Tibial nerve (tissue), 4 donors: Measurements from ENCODE around the gene PANX2. TPM values are rescaled to one million over a fixed set of nuclear protein-coding genes. Genes with fewer than 3 reads are reported as not detected.
"Not testable (repeated sequence)": the region's sequence is repeated elsewhere in the genome, so short reads cannot be mapped to it uniquely, and the experiment has no call there.

ENCODE experiments used
- DNase-seq, 2 donors: peaks; one replicate each; pipeline ENCODE4 v3.0.0-alpha.2; 2019; ENCODE audit warnings: low spot score in 2 of 2
- H3K27ac ChIP-seq, 4 donors: fragments of 200-600 bp; sonication (generic) in 3 of 4; one replicate each; pipeline ENCODE4 v1.5.1; 2017 to 2019; ENCODE audit warnings: mild to moderate bottlenecking in 1 of 4
- H3K27me3 ChIP-seq, 2 donors: fragments of 200-600 bp; sonication (generic) in 1 of 2; one replicate each; pipeline versions ENCODE4 v1.5.1 to v1.6.0; 2017 to 2019
- H3K36me3 ChIP-seq, 3 donors: fragments of 200-600 bp; sonication (generic); one replicate each; pipeline ENCODE4 v1.5.1; 2018 to 2019
- H3K4me1 ChIP-seq, 4 donors: fragments of 200-600 bp; sonication (generic) in 3 of 4; one replicate each; pipeline ENCODE4 v1.5.1; 2017 to 2019
- H3K4me3 ChIP-seq, 4 donors: fragments of 200-600 bp; sonication (generic) in 3 of 4; one replicate each; pipeline ENCODE4 v1.5.1; 2017 to 2019; ENCODE audit warnings: mild to moderate bottlenecking in 1 of 4, moderate library complexity in 1 of 4
- H3K9me3 ChIP-seq, 4 donors: fragments of 200-600 bp; sonication (generic) in 3 of 4; one replicate each; pipeline ENCODE4 v1.5.1; 2017 to 2019
- EP300 ChIP-seq, 2 donors: sonication (generic); formaldehyde crosslinking; IDR thresholded peaks; one replicate each; pipeline ENCODE4 v1.6.1; 2017; ENCODE audit warnings: antibody characterized with exemption in 2 of 2, mild to moderate bottlenecking in 1 of 2
- POLR2A ChIP-seq, 2 donors: fragments of 450-650 bp; IDR thresholded peaks; one replicate each; pipeline ENCODE4 v1.6.1; 2017; ENCODE audit warnings: antibody characterized with exemption in 2 of 2, mild to moderate bottlenecking in 2 of 2, moderate library complexity in 2 of 2
- WGBS, 2 donors: methylation state at CpG; one replicate each; pipeline ENCODE4 v1.1.5; 2018; 5-methylcytosine and 5-hydroxymethylcytosine counted together
- total RNA-seq, 4 donors: library from RNA; depleted of rRNA; stranded (reverse); fragments of >200 nt; gene quantifications; one replicate each; pipeline ENCODE4 v1.1.0, GENCODE V29; 2016
- TF ChIP-seq, protein P1 (sequence below), 5 experiments: fragments of 200-600 bp in 3 of 5; fragments of 450-650 bp in 2 of 5; sonication (generic) in 3 of 5; IDR thresholded peaks; one replicate each; pipeline ENCODE4 v1.5.1; 2016 to 2019; ENCODE audit warnings: antibody characterized with exemption in 5 of 5, mild to moderate bottlenecking in 3 of 5, moderate library complexity in 2 of 5

The PANX2 gene
- total RNA-seq, 4 donors from 2014 or later: 0.30 TPM; not detected in 3

DNA sequence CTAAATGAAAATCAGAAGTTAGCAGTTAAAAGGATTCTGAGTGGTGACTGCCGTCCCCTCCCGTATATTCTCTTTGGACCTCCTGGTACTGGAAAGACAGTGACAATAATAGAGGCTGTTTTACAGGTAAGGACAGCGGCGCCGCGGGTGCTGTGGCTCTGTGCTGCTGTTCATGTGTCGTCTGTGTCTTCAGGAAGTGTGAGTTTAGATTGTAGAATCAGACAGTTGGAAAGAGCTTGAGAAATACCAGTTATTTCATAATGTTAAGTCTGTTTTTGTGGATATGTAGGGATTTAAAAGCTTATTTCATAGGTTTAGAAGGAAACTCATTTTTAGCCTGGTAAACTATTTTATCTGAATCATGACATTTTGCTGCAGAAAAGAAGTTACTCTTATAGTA, 27.4 kb upstream of the PANX2 start:
- Histone ChIP-seq H3K27ac (no peak overlapping the region), H3K27me3 (no peaks in the 10 kb centered on the region), H3K4me3 (no peak overlapping the region), H3K9me3 (no peaks in the 10 kb centered on the region), H3K4me1 (peaks cover 0 to 13% (median 0%) of the 10 kb centered on the region in 4 donors), H3K36me3 (no peaks in the 10 kb centered on the region)
- TF ChIP-seq EP300 (IDR thresholded peaks at IDR 0.05) (no peak), POLR2A (IDR thresholded peaks at IDR 0.05) (no peak)
- TF ChIP-seq, protein P1, sequence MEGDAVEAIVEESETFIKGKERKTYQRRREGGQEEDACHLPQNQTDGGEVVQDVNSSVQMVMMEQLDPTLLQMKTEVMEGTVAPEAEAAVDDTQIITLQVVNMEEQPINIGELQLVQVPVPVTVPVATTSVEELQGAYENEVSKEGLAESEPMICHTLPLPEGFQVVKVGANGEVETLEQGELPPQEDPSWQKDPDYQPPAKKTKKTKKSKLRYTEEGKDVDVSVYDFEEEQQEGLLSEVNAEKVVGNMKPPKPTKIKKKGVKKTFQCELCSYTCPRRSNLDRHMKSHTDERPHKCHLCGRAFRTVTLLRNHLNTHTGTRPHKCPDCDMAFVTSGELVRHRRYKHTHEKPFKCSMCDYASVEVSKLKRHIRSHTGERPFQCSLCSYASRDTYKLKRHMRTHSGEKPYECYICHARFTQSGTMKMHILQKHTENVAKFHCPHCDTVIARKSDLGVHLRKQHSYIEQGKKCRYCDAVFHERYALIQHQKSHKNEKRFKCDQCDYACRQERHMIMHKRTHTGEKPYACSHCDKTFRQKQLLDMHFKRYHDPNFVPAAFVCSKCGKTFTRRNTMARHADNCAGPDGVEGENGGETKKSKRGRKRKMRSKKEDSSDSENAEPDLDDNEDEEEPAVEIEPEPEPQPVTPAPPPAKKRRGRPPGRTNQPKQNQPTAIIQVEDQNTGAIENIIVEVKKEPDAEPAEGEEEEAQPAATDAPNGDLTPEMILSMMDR (IDR thresholded peaks at IDR 0.05): no peak
- DNase-seq: no peak
- WGBS, 2 donors: 82 to 86% methylated on average over 7 of the region's 7 CpGs

- TF ChIP-seq EP300 (IDR thresholded peaks at IDR 0.05): no peak
- TF ChIP-seq POLR2A (IDR thresholded peaks at IDR 0.05): no peak
- TF ChIP-seq, protein P1 (IDR thresholded peaks at IDR 0.05): no peak
- WGBS, 2 donors: 81 to 84% methylated on average over 11 to 18 of the region's 18 CpGs
- H3K36me3 ChIP-seq: no peaks in the 10 kb centered on the region
- no peak overlapping the region for H3K27ac ChIP-seq
- no peak for DNase-seq
- H3K4me1 ChIP-seq: peaks cover 0 to 13% (median 0%) of the 10 kb centered on the region in 4 donors
- H3K9me3 ChIP-seq: no peaks in the 10 kb centered on the region
- H3K4me3 ChIP-seq: no peak overlapping the region
- no peaks in the 10 kb centered on the region for H3K27me3 ChIP-seq
Observed at GRCh38 chr22:50144005-50144614, 26.4 kb upstream of the PANX2 start.

DNA sequence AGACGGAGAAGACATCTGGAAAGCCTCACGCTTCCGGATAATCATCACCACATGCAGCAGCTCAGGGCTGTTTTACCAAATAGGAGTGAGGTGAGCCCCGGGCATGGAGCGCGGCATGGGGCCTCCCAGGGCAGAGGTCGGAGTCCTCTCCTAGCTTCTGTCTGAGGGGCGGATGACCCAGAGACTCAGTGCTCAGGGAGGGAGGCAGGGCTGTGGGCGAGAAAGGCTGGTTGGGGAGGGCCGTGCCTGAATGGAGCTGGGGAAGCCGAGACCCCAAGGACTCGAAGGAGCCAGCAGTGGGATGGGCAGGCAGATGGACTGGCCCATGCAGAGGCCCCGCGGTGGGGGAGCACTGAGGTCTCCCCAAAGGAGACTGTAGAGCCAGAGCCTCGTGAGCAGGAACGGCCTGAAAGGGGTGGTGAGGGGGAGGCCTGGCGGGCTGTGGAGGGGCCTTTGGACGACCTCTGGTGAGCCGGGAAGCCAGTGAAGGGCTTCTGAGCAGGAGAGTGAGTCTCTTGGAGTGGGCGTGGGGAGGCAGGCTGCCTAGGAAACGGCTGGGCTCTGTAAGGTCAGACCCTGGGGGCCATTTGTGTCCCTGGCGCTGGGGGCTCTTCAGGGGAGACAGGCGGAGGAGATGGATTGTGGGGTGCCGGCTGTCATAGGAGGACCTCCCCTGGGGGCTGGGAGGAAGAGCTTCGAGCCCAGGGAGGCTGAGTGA, 24.7 kb upstream of the PANX2 start:
- Histone ChIP-seq H3K36me3 (no peaks in the 10 kb centered on the region), H3K9me3 (no peaks in the 10 kb centered on the region), H3K27ac (no peak overlapping the region), H3K4me1 (peaks cover 0 to 13% (median 0%) of the 10 kb centered on the region in 4 donors), H3K4me3 (no peak overlapping the region), H3K27me3 (no peaks in the 10 kb centered on the region)
- TF ChIP-seq, protein P1 (IDR thresholded peaks at IDR 0.05): no peak
- no peak for TF ChIP-seq EP300 (IDR thresholded peaks at IDR 0.05)
- no peak for TF ChIP-seq POLR2A (IDR thresholded peaks at IDR 0.05)
- no peak for DNase-seq
- WGBS, 2 donors: 46 to 57% methylated on average over 22 to 25 of the region's 25 CpGs

DNA sequence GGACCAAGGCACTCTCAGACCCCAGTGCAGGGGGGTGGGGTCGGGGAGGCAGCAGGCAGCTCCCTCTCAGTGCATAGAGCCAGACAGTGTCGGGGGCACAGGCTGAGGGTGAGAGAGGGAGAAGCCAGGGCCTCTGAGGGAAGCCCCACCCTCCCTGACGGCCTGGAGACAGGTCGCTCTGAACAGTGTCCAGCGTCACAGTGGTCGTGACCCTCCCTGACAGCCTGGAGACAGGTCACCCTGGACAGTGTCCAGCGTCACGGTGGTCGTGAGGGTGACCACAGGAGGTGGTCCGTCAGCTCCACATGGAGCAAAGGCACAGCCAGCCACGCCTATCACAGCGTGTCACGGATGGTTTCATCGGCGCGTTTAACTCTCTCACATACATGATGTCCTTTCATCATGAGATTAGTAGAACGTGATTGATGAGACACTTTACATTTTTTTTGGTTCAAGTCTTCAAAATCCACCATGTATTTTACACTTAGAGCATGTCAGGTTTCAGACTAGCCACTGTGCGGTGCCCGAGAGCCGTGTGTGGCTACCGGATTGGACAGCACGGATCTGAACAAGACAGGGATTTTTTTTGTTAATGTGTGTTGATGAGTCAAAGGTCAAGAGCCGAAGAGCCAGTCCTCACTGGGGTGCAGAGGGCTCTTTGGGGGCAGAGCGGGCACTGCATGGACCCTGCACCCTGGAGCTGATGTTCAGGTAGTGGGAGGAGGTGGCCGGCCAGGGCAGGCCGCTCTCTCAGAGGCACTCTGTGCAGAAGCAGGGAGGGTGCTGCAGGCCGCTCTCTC, 23.9 kb upstream of the PANX2 start:
- WGBS, 2 donors: 26 to 36% methylated on average over 23 to 27 of the region's 27 CpGs
- DNase-seq: peak; percentile 40 to 48
- TF ChIP-seq, protein P1 (IDR thresholded peaks at IDR 0.05): peak; percentile 64 to 88 (median 74)
- no peak for TF ChIP-seq EP300 (IDR thresholded peaks at IDR 0.05)
- TF ChIP-seq POLR2A (IDR thresholded peaks at IDR 0.05): no peak
- Histone ChIP-seq H3K27me3 (no peaks in the 10 kb centered on the region), H3K4me1 (peaks cover 0 to 13% (median 0%) of the 10 kb centered on the region in 4 donors), H3K9me3 (no peaks in the 10 kb centered on the region), H3K27ac (no peak overlapping the region), H3K4me3 (no peak overlapping the region), H3K36me3 (no peaks in the 10 kb centered on the region)

- H3K4me1 ChIP-seq: peaks cover 0 to 13% (median 0%) of the 10 kb centered on the region in 4 donors
- not testable (repeated sequence) for H3K9me3 ChIP-seq, H3K36me3 ChIP-seq, H3K27ac ChIP-seq, H3K27me3 ChIP-seq, H3K4me3 ChIP-seq, DNase-seq
- WGBS, 2 donors: 66 to 73% methylated on average over 13 to 15 of the region's 26 CpGs
Observed at GRCh38 chr22:50147258-50148165, 23.0 kb upstream of the PANX2 start.
